Psoas muscle (tissue), 8 donors: Measurements from ENCODE around the gene STKLD1. TPM values are rescaled to one million over a fixed set of nuclear protein-coding genes. Genes with fewer than 3 reads are reported as not detected.

Source experiments
- ATAC-seq, 4 donors: fragments of 200-7000 bp; cut with Tn5 transposase; one replicate each; pipeline ENCODE4 v1.9.1; 2020; ENCODE audit warnings: moderate library complexity in 3 of 4, mild to moderate bottlenecking in 2 of 4
- DNase-seq, 2 donors: peaks; one replicate each; pipeline ENCODE4 v3.0.0-alpha.2; 2020
- H3K27ac ChIP-seq: fragments of 200-600 bp; one replicate; pipeline ENCODE4 v1.8.0; 2022
- H3K27me3 ChIP-seq, 3 donors: fragments of 200-600 bp in 1 of 3; one replicate each; pipeline versions ENCODE4 v1.6.1 to v1.8.0; 2013 to 2022; ENCODE audit warnings: low read length in 2 of 3, mild to moderate bottlenecking in 2 of 3, moderate library complexity in 1 of 3; ENCODE audit not compliant: insufficient read depth in 3 of 3
- H3K36me3 ChIP-seq, 2 donors: fragments of 200-600 bp in 1 of 2; one replicate each; pipeline versions ENCODE4 v1.6.1 to v1.8.0; 2013 to 2022; ENCODE audit warnings: low read depth in 1 of 2, mild to moderate bottlenecking in 1 of 2, moderate library complexity in 1 of 2; ENCODE audit not compliant: insufficient read depth in 1 of 2
- H3K4me1 ChIP-seq: fragments of 200-600 bp; one replicate; pipeline ENCODE4 v1.8.0; 2022
- H3K4me3 ChIP-seq: fragments of 200-600 bp; one replicate; pipeline ENCODE4 v1.8.0; 2022; ENCODE audit warnings: mild to moderate bottlenecking
- H3K9me3 ChIP-seq: fragments of 200-600 bp; one replicate; pipeline ENCODE4 v1.8.0; 2022
- CTCF ChIP-seq: fragments of 200-600 bp; IDR thresholded peaks from one replicate; pipeline ENCODE4 v1.8.0; 2022; ENCODE audit warnings: antibody characterized with exemption
- WGBS, 3 donors: extraction: QIAGEN DNeasy Blood & Tissue Kit; methylation state at CpG; one replicate each; pipeline versions ENCODE4 v1.1.6 to v1.1.7; 2013; 5-methylcytosine and 5-hydroxymethylcytosine counted together
- intact Hi-C, 2 donors: fragments of 100-400 bp; cut with DNase I; formaldehyde crosslinking; loops; one replicate each; pipeline versions ENCODE4 v1.11.0 to v1.14.2; 2022
- polyA plus RNA-seq, 3 donors: library from polyadenylated mRNA; stranded (reverse); fragments of 200-250 nt; gene quantifications; one replicate each; pipeline ENCODE4 v1.2.3, GENCODE V29; 2013
- total RNA-seq, 4 donors: library from RNA; stranded (reverse); fragmentation: NEBNext Ultra II Directional in 2 of 4; extraction: Animal tissue kit (Norgen Biotek cat#: 25700) in 2 of 4; gene quantifications; one replicate each; pipeline versions ENCODE4 v1.2.1 to v1.2.4, GENCODE V29; 2021 to 2023
- donor health status: healthy with polysubstance abuse.
- donor health status: DM: no; HTN: no; CAD: no; lungs with moderate emphysema.
- donor health status: Bipolar disorder and iron deficiency.
- donor health status: healthy.
- donor health status: DM: yes; HTN: yes; CAD: no.
- donor health status: DM: no; HTN: no; CAD: no.
- donor health status: DM: no; HTN: no; CAD: no.
- donor health status: DM: yes; HTN: yes; CAD: no.

Gene STKLD1
- total and polyA plus RNA-seq, 7 donors = 0.07 to 0.69 (median 0.46) TPM

GRCh38 chr9:133351526-133351907 is 24.6 kb upstream of the STKLD1 start:
- DNase-seq (no peak), ATAC-seq (no peak)
- H3K36me3 ChIP-seq = peaks cover 7 to 61% of the 10 kb centered on the region in 2 donors
- no peaks in the 10 kb centered on the region for H3K9me3 ChIP-seq
- H3K4me1 ChIP-seq = peaks cover 37% of the 10 kb centered on the region
- TF ChIP-seq CTCF = no peak
- H3K27me3 ChIP-seq = no peaks in the 10 kb centered on the region
- no peak overlapping the region for H3K4me3 ChIP-seq
- whole genome bisulfite sequencing, 3 donors = 68 to 89% (median 83%) methylated on average over 3 of the region's 3 CpGs
- peak overlapping the region; percentile 46 for H3K27ac ChIP-seq
- intact Hi-C loops = loop anchor here in 1 of 2 donors (10.0 kb wide), 1 partner anchor 113 kb away; no protein-coding TSS in a partner anchor

GRCh38 chr9:133351908-133352634 is 24.1 kb upstream of the STKLD1 start:
- no peak overlapping the region for H3K4me3 ChIP-seq
- H3K27ac ChIP-seq = peak overlapping the region; percentile 46
- 62 to 74% (median 67%) methylated on average over 14 of the region's 14 CpGs for WGBS, 3 donors
- ATAC-seq = peak; percentile 7 to 29 (median 22)
- H3K9me3 ChIP-seq = no peaks in the 10 kb centered on the region
- peaks cover 7 to 61% of the 10 kb centered on the region in 2 donors for H3K36me3 ChIP-seq
- no peaks in the 10 kb centered on the region for H3K27me3 ChIP-seq
- intact Hi-C loops = loop anchor here in 1 of 2 donors (2.0 to 10.0 kb wide), 2 partner anchors 23 to 113 kb away; no protein-coding TSS in a partner anchor
- H3K4me1 ChIP-seq = peaks cover 34% of the 10 kb centered on the region
- TF ChIP-seq CTCF = peak; percentile 55
- no peak for DNase-seq

- DNase-seq (no peak), ATAC-seq (no peak)
- TF ChIP-seq CTCF = no peak
- peaks cover 40% of the 10 kb centered on the region for H3K4me1 ChIP-seq
- intact Hi-C loops = loop anchor here in 1 of 2 donors (2.0 to 10.0 kb wide), 2 partner anchors 22 to 112 kb away; no protein-coding TSS in a partner anchor
- peaks cover 7 to 61% of the 10 kb centered on the region in 2 donors for H3K36me3 ChIP-seq
- H3K27ac ChIP-seq = no peak overlapping the region
- no peak overlapping the region for H3K4me3 ChIP-seq
- no peaks in the 10 kb centered on the region for H3K27me3 ChIP-seq
- H3K9me3 ChIP-seq = no peaks in the 10 kb centered on the region
- WGBS, 3 donors = 66 to 71% (median 68%) methylated on average over 8 of the region's 8 CpGs
Observed at GRCh38 chr9:133352635-133353340, 23.4 kb upstream of the STKLD1 start.

GRCh38 chr9:133353548-133353947 is 22.6 kb upstream of the STKLD1 start:
- TF ChIP-seq CTCF = no peak
- intact Hi-C loops = loop anchor here in 1 of 2 donors (2.0 to 10.0 kb wide), 2 partner anchors 21 to 111 kb away; no protein-coding TSS in a partner anchor
- WGBS, 3 donors = 73 to 80% (median 74%) methylated on average over 5 of the region's 5 CpGs
- DNase-seq (no peak), ATAC-seq (no peak)
- no peaks in the 10 kb centered on the region for H3K9me3 ChIP-seq
- H3K27me3 ChIP-seq = no peaks in the 10 kb centered on the region
- no peak overlapping the region for H3K4me3 ChIP-seq
- no peak overlapping the region for H3K27ac ChIP-seq
- H3K4me1 ChIP-seq = peaks cover 41% of the 10 kb centered on the region
- H3K36me3 ChIP-seq = peaks cover 7 to 61% of the 10 kb centered on the region in 2 donors
